Measurements from ENCODE around the gene CLSTN1.
A peak's percentile ranks its signal among the peaks of the same experiment; 100 is the strongest.
"Not testable (repeated sequence)": the region's sequence is repeated elsewhere in the genome, so short reads cannot be mapped to it uniquely, and the experiment has no call there.

CLSTN1 gene

DNA sequence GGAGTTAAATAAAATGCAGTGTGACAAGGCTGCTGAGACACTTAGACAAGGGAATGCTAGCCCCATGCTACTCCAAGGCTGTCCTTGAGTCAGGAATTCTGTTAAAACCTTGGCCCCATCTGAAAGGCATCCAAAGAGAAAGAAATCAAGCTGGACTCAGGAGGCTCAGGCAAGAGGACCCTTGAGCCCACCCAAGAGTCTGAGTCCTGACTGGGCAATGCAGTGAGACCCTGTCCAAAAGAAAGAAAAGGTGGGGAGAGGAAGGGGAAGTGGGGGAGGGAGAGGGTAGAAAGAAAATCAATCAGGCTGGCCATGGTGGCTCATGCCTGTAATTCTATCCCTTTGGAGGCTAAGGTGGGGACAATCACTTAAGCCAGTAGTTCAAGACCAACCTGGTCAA, 26.7 kb downstream of the CLSTN1 start:
- DNase-seq (ENCODE audit: low spot score), result no peak

DNA sequence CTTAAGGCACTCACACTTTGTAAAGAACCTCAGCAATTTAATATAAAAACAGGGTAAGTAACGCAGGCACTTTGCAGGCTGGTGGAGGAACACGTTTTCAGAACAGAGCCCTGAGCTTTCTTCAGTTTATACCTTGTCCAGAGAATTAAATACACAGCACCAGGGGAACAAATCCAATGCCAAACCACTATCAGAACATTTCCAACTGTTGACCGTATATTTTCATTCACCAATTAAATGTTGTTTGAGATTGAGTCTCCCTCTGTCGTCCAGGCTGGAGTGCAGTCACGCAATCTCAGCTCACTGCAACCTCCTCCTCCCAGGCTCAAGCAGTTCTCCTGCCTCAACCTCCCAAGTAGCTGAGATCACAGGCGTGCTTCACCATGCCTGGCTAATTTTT, 29.7 kb downstream of the CLSTN1 start:
- DNase-seq (ENCODE audit: low spot score), result no peak

GRCh38 chr1:9793291-9793690, 30.5 kb downstream of the CLSTN1 start:
- no peak for DNase-seq (ENCODE audit: low spot score)

- DNase-seq (ENCODE audit: low spot score), result no peak
These were observed 31.4 kb downstream of the CLSTN1 start for GRCh38 chr1:9792156-9793042.

- DNase-seq (ENCODE audit: low spot score), result not testable (repeated sequence)
These were observed 34.1 kb downstream of the CLSTN1 start for GRCh38 chr1:9789700-9790099.

- DNase-seq (ENCODE audit: low spot score), result peak; percentile 63
These were observed 36.1 kb downstream of the CLSTN1 start for GRCh38 chr1:9787702-9788101.

DNA sequence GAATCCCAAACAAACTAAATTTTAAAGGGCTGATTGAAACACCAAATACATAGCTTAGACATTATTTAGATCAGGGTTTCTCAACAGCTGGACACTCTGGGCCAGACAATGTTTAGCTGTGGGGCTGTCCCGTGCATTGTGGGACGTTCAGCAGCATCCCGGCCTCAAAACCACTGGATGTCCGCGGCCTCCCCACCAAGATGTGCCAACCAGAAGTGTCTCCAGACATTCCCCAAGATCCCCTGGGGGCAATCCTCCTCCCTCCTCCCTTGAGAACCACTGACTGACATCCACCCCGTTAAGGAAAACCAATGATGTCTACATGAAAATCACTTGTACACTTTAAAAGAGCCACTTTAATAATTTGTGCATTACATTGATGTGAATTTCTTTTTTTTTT, 38.4 kb downstream of the CLSTN1 start:
- DNase-seq (ENCODE audit: low spot score), result no peak

DNA sequence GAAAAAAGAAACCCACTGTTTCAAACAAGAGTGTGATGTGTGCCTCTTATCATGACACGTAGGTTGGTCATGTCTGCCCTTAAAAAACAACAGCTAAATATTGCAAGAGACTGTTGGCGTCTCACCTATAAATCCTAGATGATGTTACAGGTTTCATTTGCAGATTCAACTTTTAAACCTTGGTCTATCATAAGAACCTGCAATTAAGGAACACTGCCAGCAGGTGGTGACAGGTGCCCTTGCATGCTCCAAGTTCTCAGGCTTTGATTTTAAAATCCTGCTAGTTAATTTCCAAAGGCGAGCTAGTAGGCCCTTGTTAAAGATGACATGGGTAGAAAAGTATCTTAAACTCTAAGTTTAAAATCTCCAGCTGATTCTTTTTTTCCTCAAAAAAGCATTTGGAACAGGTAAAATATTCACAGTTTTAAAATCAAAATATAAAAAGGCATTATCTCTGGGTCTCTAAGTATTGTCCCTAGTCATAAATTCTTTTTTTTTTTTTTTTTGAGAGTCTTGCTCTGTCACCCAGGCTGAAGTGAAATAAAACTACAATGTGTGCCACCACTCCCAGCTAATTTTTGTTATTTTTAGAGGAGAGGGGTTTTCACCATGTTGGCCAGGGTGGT, 39.1 kb downstream of the CLSTN1 start:
- DNase-seq (ENCODE audit: low spot score), result peak; percentile 78

DNA sequence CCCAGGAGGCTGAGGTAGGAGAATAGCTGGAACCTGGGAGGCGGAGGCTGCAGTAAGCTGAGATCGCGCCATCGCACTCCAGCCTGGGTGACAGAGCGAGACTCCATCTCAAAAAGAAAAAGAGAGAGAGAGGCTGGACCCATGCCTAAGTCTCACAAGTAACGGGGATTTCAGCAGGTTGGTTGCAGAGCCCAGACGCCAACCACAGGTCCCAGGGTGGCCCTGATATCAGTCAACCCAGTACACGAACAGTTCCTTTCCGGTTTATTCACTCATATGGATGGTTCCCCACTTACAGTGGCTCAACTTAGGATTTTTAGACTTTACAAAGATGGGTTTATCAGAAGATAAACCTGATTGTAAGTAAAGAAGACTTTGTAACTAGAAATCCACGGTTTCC, 40.9 kb downstream of the CLSTN1 start:
- no peak for DNase-seq (ENCODE audit: low spot score)

GRCh38 chr1:9782116-9782751, 41.5 kb downstream of the CLSTN1 start:
- DNase-seq (ENCODE audit: low spot score), result no peak

DNA sequence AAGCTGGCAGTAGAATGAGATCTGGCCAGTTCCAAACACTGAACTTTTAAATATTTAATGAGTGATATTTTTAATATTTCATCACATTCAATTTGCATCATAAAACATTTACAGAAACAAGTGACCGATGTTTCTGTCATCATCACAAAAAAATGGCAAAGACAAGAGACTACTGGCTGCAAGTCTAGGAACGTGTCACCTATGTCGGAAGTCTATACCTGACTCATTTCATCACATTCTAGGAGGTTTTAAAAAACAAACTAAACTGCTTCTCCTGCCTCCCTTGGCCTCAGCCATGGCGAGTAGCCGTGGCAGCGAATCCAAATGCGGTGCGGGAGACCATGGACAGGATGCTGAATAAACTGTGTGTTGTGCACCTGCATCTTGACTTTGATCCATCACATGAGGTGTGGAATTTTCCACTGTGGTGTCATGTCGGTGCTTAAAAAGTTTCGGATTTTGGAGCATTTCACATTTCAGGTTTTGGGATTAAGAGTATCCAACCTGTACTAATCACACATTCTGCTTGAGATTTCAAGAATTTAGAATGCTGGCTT, 43.1 kb downstream of the CLSTN1 start:
- no peak for DNase-seq (ENCODE audit: low spot score)

DNA sequence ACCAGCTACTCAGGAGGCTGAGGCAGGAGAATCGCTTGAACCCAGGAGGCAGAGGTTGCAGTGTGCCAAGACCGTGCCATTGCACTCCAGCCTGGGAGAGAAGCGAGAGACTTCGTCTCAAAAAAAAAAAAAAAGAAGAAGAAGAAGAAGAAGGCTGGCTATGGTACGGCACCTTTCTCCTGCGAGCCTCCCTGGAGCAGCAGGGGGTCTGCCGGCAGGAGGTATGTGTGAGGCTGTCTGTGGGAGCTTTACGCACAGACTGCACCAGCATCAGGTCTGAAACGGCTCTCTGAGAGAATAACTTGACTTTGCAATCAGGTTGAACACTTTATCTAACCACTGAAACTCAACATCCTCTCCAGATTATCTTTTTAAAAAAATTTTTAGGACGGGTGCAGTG, 44.9 kb downstream of the CLSTN1 start:
- no peak for DNase-seq (ENCODE audit: low spot score)

- no peak for DNase-seq (ENCODE audit: low spot score)
These were observed 47.1 kb downstream of the CLSTN1 start for GRCh38 chr1:9776685-9777084.

DNA sequence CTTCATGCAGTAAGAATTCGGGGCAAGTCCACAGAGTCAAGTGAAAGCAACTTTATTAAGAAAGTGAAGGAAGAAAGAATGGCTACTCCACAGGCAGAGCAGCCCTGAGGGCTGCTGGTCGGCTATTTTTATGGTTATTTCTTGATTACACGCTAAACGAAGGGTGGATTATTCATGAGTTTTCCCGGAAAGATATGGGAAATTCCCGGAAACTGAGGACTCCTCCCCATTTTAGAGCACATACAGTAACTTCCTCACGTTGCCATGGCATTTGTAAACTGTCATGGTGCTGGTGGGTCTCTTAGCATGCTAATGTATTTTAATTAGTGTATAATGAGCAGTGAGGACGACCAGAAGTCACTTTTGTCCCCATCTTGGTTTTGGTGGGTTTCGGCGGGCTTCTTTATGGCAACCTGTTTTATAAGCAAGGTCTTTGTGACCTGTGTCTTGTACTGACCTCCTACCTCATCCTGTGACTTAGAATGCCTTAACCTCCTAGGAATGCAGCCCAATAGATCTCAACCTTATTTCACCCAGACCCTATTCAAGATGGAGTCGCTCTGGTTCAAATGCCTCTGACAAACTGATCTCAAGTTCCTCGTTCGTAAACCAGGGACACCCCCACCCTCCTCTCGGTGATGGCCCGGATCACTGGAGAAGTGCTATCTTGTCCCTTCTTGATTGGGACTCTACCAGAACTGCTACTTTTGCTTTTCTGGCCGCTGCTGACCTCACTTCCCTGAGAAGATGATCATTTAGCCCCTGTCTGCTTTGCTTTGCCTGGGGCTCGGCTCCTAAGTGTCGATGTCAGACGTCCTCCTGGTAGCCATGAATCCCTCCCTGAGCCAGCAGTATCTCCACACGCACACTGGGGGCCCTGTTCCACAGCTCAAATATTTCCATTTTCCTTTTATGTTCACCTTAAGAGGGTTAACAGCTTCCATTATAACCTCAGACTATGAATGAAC, 48.8 kb downstream of the CLSTN1 start:
- DNase-seq (ENCODE audit: low spot score), result no peak

- DNase-seq (ENCODE audit: low spot score), result no peak
These were observed 53.5 kb downstream of the CLSTN1 start for GRCh38 chr1:9770298-9770697.

DNA sequence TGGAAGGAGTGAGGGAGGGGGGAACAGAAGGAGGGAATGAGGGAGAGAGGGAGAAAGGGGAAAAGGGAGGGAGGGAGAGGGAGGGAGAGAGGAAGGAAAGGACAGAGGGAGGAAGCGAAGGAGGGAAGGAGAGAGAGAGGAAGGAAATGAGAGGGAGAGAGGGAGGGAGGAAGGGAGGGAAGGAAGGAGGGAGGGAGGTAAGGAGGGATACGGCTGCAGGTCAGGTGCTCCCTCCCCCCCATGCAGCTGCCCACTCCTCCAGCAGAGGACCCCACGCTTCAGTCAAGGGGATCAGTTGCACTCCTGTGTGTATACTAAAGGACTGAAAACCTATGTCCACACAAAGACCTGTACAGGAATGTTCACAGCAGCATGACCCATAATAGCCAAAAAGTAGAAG, 54.8 kb downstream of the CLSTN1 start:
- no peak for DNase-seq (ENCODE audit: low spot score)

DNA sequence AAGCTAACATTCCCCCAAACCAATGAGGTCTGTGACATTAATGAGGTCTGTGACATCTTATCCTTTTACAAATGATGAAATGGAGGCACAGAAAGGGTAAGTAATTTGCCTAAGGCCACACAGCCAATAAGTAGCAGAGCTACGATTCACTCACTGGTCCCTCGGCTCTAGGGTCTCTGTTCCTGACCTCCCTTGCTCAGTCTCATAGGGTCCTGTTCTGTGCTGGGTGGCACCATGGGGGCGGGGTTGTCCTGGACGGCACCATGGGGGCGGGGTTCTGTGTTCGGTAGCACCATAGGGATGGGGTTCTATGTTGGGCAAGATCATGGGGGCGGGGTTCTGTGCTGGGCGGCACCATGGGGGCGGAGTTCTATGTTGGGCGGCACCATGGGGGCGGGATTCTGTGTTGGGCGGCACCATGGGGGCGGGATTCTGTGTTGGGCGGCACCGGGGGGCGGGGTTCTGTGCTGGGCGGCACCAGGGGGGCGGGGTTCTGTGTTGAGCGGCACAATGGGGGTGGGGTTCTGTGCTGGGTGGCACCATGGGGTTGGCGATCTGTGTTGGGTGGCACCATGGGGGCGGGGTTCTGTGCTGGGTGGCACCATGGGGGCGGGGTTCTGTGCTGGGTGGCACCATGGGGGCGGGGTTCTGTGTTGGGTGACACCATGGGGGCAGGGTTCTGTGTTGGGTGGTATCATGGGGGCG, 55.6 kb downstream of the CLSTN1 start:
- no peak for DNase-seq (ENCODE audit: low spot score)

GRCh38 chr1:9766759-9767442, 56.9 kb downstream of the CLSTN1 start:
- DNase-seq (ENCODE audit: low spot score), result no peak

- no peak for DNase-seq (ENCODE audit: low spot score)
These were observed 59.2 kb downstream of the CLSTN1 start for GRCh38 chr1:9764550-9764949.

DNA sequence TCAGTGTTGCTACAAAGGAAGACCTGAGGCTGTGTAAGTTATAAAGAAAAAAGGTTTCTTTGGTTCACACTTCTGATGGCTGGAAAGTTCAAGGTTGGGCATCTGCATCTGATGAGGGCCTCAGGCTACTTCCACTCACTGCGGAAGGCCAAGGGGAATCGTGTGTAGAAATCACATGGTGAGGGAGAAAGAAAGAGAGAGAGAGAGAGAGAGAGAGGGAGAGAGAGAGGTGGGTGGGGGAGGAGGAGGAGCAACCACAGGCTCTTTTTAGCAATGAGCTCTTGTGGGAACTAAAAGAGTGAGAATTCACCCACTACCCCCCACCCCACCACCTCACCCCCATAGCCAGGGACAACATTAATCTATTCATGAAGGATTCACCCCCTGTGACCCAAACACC, 59.9 kb downstream of the CLSTN1 start:
- DNase-seq (ENCODE audit: low spot score), result no peak

Data from CD4-positive, alpha-beta T cell treated with Interleukin-2 at 100 ng/mL for 4 hours (primary cell).